K562 (cell line): ENCODE data around the gene ERGIC1. TPM values are rescaled to one million over a fixed set of nuclear protein-coding genes. Genes with fewer than 3 reads are reported as not detected.

Source experiments
- BHLHE40 ChIP-seq: IDR thresholded peaks from 2 replicates; pipeline ENCODE4 v1.6.1; 2011; ENCODE audit warnings: low read length, improper control_type of control experiment
- BRF1 ChIP-seq: IDR thresholded peaks from 3 replicates; pipeline ENCODE4 v1.6.1; 2011; ENCODE audit warnings: borderline replicate concordance, mild to moderate bottlenecking; ENCODE audit not compliant: insufficient read length; ENCODE audit errors: extremely low read depth
- CEBPG ChIP-seq, 3 experiments: fragments of 200-800 bp in 1 of 3; sonication (Bioruptor generic) in 1 of 3; sonication (generic) in 1 of 3; formaldehyde crosslinking in 1 of 3; IDR thresholded peaks in 2 of 3; conservative IDR thresholded peaks in 1 of 3; 2 replicates each; pipeline versions ENCODE4 v1.6.1 to v1.8.0; 2016 to 2022; ENCODE audit warnings: missing compliant biosample characterization in 2 of 3, missing genetic modification characterization in 2 of 3, mild to moderate bottlenecking in 1 of 3, missing genetic modification reagents in 1 of 3
- CREB5 ChIP-seq: fragments of 250-450 bp; sonication (Bioruptor Pico); IDR thresholded peaks from 2 replicates; pipeline ENCODE4 v1.5.0; 2020; ENCODE audit warnings: mild to moderate bottlenecking
- CTCFL ChIP-seq: IDR thresholded peaks from 2 replicates; pipeline ENCODE4 v1.6.1; 2011; ENCODE audit warnings: borderline replicate concordance, low read depth, mild to moderate bottlenecking, moderate library complexity, low read length; ENCODE audit not compliant: insufficient read depth, poor library complexity, severe bottlenecking
- FOS ChIP-seq: IDR thresholded peaks from 3 replicates; pipeline ENCODE4 v1.6.1; 2011; ENCODE audit not compliant: insufficient read length; ENCODE audit errors: extremely low read depth
- HNRNPK ChIP-seq: fragments of 200-400 bp; formaldehyde crosslinking; IDR thresholded peaks from one replicate; pipeline ENCODE4 v1.6.1; 2018; ENCODE audit warnings: mild to moderate bottlenecking, low read depth, low read length; ENCODE audit not compliant: poor library complexity, severe bottlenecking
- KAT8 ChIP-seq: fragments of 450-650 bp; IDR thresholded peaks from 2 replicates; pipeline ENCODE4 v1.6.1; 2016; ENCODE audit warnings: low read depth, mild to moderate bottlenecking
- MAFK ChIP-seq: IDR thresholded peaks from 2 replicates; pipeline ENCODE4 v1.6.1; 2011; ENCODE audit warnings: low read length, improper control_type of control experiment
- MIER1 ChIP-seq: fragments of 450-650 bp; IDR thresholded peaks from 2 replicates; pipeline ENCODE4 v1.6.1; 2016; ENCODE audit warnings: antibody characterized with exemption, mild to moderate bottlenecking, low read depth
- NCOA1 ChIP-seq: fragments of 450-650 bp; IDR thresholded peaks from 2 replicates; pipeline ENCODE4 v1.6.1; 2016; ENCODE audit warnings: low read depth
- RBFOX2 ChIP-seq: fragments of 200-400 bp; formaldehyde crosslinking; IDR thresholded peaks from 2 replicates; pipeline ENCODE4 v1.6.1; 2017; ENCODE audit warnings: low read depth, mild to moderate bottlenecking, low read length, moderate library complexity
- SUPT5H ChIP-seq: fragments of 450-650 bp; IDR thresholded peaks from 2 replicates; pipeline ENCODE4 v1.6.1; 2016
- USF2 ChIP-seq: sonication (generic); formaldehyde crosslinking; IDR thresholded peaks from 2 replicates; pipeline ENCODE4 v1.5.0; 2020; ENCODE audit warnings: missing genetic modification reagents
- ZBTB1 ChIP-seq: sonication (generic); formaldehyde crosslinking; IDR thresholded peaks from 2 replicates; pipeline ENCODE4 v1.8.1; 2023; ENCODE audit warnings: missing genetic modification reagents, low read depth, mild to moderate bottlenecking, borderline replicate concordance
- ZNF23 ChIP-seq: fragments of 250-450 bp; sonication (Bioruptor Pico); IDR thresholded peaks from 2 replicates; pipeline ENCODE4 v1.4.0; 2020; ENCODE audit warnings: mild to moderate bottlenecking
- polyA plus RNA-seq, 8 experiments: library from polyadenylated mRNA; depleted of rRNA in 4 of 8; stranded (reverse) in 5 of 8; unstranded in 3 of 8; fragments of >200 nt; fragmentation: Nextera tagmentation in 2 of 8; fragmentation: Illumina TruSeq in 1 of 8; extraction: Ambion mirVana in 2 of 8; extraction: Trizol in 1 of 8; gene quantifications; 2 replicates each; pipeline versions ENCODE4 v1.2.1 to v1.2.3, GENCODE V29; 2011 to 2014; ENCODE audit warnings: inconsistent platforms in 1 of 8, missing spikeins in 1 of 8
- total RNA-seq, 7 experiments: library from RNA; depleted of rRNA in 6 of 7; stranded (reverse); fragments of >200 nt in 6 of 7; fragmentation: Illumina TruSeq in 2 of 7; extraction: Trizol in 2 of 7; gene quantifications; 2 replicates each; pipeline versions ENCODE4 v1.2.1 to v1.2.3, GENCODE V29; 2011 to 2021; ENCODE audit warnings: low replicate concordance in 1 of 7
- TF ChIP-seq, protein P1 (sequence below): fragments of 200-800 bp; sonication (Bioruptor generic); IDR thresholded peaks from 2 replicates; pipeline ENCODE4 v1.6.1; 2017; ENCODE audit warnings: missing genetic modification characterization, missing compliant biosample characterization
- TF ChIP-seq, protein P2 (sequence below): sonication (generic); formaldehyde crosslinking; IDR thresholded peaks from 2 replicates; pipeline ENCODE4 v1.9.0; 2022; ENCODE audit warnings: mild to moderate bottlenecking, missing genetic modification reagents
- TF ChIP-seq, protein P3 (sequence below): sonication (generic); formaldehyde crosslinking; IDR thresholded peaks from 2 replicates; pipeline ENCODE4 v1.8.0; 2022; ENCODE audit warnings: missing genetic modification reagents, mild to moderate bottlenecking, moderate library complexity, borderline replicate concordance

The ERGIC1 gene
- total and polyA plus RNA-seq, 9 of the 15 experiments (the other 6 are each of a cell fraction or from before 2014, with no cell fraction given): 5.5 to 68.4 (median 36.4) TPM

DNA sequence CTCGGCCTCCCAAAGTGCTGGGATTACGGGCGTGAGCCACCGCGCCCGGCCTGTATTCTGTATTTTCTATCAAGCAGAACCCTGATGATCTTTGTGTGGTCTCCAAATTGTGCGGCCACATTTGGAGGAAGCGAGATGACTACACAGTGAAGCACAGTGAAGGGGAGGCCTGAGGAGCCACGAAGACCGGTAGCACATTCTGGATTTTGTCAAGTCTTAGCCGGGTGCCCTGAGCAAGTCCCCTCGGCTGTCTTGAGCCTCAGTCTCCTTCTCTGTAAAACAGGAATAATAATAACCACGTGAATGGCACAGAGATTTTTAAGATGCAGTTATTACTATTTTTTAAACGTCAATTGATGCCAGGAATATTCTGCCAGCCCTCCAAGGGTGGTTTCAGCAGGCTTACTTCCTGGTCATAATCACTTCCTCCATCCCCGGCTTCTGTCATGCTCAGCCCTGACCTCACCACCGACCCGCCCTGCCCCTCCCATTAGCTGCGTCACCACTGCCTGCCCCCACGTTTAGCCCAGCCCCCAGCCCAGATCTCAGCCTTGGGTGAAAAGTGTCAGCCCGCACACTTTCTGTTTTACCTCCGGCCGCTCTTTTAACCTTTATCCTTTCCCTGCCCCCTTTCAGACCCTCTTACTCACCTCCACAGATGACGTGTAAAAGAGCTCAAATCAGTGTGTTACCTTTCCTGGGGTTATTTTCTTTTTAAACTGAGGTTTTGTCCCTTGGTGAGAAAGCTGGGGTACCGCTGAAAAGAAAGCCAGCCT is 27.0 kb upstream of the ERGIC1 start (continued):
- TF ChIP-seq, protein P1, sequence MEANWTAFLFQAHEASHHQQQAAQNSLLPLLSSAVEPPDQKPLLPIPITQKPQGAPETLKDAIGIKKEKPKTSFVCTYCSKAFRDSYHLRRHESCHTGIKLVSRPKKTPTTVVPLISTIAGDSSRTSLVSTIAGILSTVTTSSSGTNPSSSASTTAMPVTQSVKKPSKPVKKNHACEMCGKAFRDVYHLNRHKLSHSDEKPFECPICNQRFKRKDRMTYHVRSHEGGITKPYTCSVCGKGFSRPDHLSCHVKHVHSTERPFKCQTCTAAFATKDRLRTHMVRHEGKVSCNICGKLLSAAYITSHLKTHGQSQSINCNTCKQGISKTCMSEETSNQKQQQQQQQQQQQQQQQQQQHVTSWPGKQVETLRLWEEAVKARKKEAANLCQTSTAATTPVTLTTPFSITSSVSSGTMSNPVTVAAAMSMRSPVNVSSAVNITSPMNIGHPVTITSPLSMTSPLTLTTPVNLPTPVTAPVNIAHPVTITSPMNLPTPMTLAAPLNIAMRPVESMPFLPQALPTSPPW (CRISPR knock-in tag): peak; percentile 87
- TF ChIP-seq ZNF23: no peak
- TF ChIP-seq RBFOX2: peak; percentile 63
- no peak; the same call in 1 of the 2 replicates for TF ChIP-seq CEBPG (CRISPR knock-in tag; IDR thresholded peaks at IDR 0.05)
- TF ChIP-seq CEBPG (tag; conservative IDR thresholded peaks at IDR 0.05 in 1 of 2, IDR thresholded peaks at IDR 0.05 in 1 of 2): no peak
- peak; percentile 78 for TF ChIP-seq SUPT5H
- no peak for TF ChIP-seq BRF1
- TF ChIP-seq FOS: no peak
- no peak for TF ChIP-seq CREB5 (CRISPR knock-in tag)
- no peak for TF ChIP-seq HNRNPK
- TF ChIP-seq USF2: no peak
- TF ChIP-seq BHLHE40: peak; percentile 17; the same call in 1 of the 2 replicates
- TF ChIP-seq MAFK: 0 out of 2 replicates have a peak, but pooled peaks have one; percentile 31
- peak; percentile 55; the same call in 1 of the 2 replicates for TF ChIP-seq NCOA1
- no peak for TF ChIP-seq MIER1
- TF ChIP-seq, protein P2, sequence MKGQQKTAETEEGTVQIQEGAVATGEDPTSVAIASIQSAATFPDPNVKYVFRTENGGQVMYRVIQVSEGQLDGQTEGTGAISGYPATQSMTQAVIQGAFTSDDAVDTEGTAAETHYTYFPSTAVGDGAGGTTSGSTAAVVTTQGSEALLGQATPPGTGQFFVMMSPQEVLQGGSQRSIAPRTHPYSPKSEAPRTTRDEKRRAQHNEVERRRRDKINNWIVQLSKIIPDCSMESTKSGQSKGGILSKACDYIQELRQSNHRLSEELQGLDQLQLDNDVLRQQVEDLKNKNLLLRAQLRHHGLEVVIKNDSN (CRISPR knock-in tag): no peak
- no peak for TF ChIP-seq KAT8
- TF ChIP-seq, protein P3, sequence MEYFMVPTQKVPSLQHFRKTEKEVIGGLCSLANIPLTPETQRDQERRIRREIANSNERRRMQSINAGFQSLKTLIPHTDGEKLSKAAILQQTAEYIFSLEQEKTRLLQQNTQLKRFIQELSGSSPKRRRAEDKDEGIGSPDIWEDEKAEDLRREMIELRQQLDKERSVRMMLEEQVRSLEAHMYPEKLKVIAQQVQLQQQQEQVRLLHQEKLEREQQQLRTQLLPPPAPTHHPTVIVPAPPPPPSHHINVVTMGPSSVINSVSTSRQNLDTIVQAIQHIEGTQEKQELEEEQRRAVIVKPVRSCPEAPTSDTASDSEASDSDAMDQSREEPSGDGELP (CRISPR knock-in tag): peak; percentile 28; the same call in 1 of the 2 replicates
- TF ChIP-seq ZBTB1: no peak
- TF ChIP-seq CTCFL: no peak
